Activated CD4-positive, alpha-beta T cell treated with anti-CD3 and anti-CD28 coated beads, Interleukin-2, amount 50 U/mL, for 4 hours (primary cell): ENCODE data around the gene CNGA1.

Experiments used
- DNase-seq, 2 experiments: peaks; one replicate each; pipeline ENCODE4 v3.0.0-alpha.2; 2020

CNGA1 gene

DNA sequence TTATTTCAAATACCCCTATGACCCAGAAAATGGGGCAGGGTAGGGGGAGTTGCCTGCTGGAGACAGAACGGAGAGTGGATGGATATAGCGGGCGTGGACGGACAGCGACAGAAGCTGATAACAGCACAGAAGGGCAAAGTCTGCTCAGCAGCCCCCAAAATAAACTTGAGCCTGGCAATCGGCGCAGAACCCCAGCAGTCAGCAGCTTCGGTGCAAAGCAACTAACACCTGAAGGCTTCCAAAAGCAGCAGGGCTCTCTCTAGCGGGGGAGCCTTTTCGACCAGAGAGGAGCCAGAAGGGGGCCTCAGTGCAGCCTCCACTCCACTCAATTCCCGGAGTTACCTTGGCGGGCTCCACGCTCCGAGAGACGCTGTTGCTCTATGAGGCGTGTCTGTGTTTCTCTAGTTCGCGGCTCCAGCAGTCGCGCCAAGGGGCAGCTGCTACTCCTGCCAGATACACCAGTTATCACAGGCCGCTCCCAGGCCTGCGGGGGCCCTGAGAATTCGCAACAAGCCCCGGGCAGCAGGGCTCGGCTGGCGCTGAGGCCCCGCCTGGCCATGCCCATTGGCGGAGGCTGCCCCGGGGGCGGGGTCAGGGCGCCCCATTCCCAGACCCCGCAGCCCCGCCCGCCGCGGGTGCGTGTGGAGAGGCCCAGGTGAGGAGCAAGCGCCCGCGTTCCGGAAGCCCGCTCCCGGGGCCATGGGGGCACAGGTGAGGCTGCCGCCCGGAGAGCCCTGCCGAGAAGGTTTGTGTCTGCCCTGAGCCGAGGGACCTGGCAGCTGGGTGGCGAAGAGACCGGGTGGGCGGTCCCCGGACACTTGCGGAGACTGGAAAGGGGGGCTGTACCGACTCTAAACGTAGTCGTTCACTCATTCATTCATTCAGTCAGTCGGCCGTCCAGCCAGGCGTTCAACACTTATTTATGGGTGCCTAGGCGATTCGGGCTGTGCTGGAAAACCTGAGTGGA lies at the start of gene CNGA1, which contains the start of gene NIPAL1:
Gene CNGA1 (minus strand): TSS at position 541 of the 967 bp plus-strand sequence. CDS start 63,992 bp downstream, outside the sequence.
Gene NIPAL1 (plus strand): TSS at position 632 of the 967 bp plus-strand sequence. CDS start 68 bp downstream, at position 700.
- DNase-seq, result peak; percentile 58 to 67

DNA sequence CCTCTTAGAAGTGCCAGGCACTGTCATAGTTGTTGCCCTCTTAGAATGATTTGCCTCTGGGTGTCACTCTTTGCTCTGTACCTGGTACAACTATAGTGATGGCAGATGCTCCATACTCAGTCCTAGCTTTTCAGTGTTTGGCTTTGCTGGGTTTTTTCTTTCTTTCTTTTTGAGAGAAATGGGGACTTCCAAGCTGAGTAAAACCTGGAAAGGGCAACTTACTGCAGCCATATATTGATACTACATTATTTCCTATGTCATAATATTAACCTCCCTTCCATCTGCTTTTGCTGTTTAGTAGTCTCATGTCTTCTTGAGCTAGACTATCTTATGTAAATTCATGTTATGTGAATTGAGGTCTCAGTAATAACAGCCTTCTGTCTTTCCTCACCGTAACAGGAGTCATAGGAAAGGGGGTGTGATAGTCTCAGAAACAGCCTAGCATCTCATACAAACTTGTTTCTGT lies 49.1 kb upstream of the CNGA1 start:
- DNase-seq, result no peak

DNA sequence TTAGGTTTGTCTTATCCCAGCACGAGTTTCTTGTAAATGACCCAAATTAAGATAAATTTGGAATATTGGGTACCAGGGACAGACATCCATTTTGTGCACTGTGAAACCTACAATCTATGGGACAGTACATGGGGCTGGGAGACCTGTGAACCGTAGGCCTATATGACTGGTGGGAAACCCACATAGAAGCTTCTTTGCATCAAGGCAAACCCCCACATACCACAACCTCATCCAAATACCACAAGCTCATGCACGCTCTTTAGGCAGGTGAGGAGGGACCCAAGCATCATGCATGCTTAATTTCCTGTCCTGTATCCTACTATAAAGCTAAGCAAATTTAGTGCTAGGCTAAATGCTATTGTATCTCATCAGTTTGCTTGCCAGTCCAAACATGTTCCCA lies 47.9 kb upstream of the CNGA1 start:
- no peak for DNase-seq

DNA sequence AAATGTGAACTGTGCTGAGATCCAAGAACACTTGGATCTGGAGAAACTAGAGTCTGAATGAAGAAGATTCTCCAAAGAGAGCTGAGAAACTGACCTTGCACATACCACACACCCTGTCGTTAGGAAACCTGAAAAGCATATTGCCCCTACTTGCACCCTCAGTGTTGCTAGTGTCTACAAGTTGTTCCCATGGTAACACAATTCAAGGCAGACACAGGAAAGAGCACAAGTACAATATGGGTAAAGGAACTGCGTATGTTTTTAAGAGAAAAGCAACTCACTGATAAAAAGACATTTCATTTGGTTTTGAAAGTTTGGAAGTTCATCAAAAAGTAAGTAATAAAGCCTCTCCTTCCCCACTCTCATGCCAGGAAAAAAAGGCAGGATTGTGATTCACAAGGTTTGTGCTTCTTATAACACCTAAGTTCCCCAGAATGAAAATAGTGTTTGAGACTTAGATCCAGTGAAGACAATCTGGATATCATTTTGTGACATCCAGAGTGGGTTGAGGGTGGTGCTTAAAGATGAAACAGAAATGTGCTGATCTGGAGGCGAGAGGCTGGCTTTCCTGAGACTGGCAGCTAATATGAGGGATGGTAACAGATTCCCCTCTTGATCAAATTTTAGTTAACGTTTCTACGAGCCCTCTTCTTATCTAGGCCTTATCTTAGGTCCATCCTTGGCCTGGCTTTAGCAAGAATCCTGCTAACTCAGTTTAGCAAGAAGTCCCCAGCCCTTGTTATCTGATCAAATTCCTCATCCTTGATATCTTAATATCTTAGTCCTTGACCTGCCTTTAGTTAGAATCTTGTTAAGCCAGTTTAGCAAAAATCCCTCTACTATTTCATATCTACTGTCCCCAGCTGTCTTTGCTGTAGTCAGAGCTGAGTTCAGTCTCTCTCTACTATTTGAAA lies 42.4 kb upstream of the CNGA1 start:
- DNase-seq, result no peak

- no peak for DNase-seq
These were observed 34.6 kb upstream of the CNGA1 start for GRCh38 chr4:48051078-48051477.

DNA sequence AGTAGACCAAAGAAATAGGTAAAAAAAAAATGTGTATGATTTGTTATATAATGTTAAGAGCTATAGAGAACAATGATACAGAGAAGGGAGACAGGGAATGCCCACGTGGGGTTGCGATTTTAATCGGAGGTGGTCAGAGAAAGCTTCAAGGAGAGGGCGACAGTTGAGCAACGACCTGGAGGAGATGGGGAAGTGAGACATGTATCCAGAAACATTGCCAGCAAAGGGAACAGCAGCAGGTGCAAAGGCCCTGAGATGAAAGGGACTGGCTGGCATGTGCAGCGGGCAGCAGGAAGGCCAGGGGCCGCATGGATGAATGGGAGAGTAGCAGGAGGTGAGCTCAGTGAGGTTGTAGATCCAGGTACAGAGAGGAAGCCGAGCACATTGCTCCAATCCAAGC lies 33.0 kb upstream of the CNGA1 start:
- DNase-seq, result no peak

- no peak for DNase-seq
These were observed 31.4 kb upstream of the CNGA1 start for GRCh38 chr4:48047896-48048295.

- peak; percentile 59 to 62 for DNase-seq
These were observed 31.0 kb upstream of the CNGA1 start for GRCh38 chr4:48047421-48047844.

- no peak for DNase-seq
These were observed 29.6 kb upstream of the CNGA1 start for GRCh38 chr4:48046059-48046458.

DNA sequence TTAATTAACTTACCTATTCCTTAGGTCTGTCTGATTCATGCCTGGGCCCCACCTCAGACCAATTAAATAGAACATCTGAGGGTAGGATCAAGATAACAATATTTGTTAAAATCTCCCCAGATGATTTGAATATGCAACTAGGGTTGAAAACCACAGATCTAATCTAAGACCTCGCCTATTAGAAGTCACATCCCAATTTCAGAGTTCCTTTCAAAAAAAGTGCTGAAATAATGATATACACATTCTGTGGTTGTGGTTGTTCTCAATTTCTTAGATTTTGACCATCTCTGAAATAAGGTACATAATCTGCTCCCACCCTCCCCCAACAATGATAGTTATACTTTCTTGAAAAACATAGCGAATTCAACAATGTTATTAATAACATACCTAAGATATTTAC lies 27.8 kb upstream of the CNGA1 start:
- no peak for DNase-seq

GRCh38 chr4:48043504-48043903 lies 27.0 kb upstream of the CNGA1 start:
- DNase-seq, result no peak

DNA sequence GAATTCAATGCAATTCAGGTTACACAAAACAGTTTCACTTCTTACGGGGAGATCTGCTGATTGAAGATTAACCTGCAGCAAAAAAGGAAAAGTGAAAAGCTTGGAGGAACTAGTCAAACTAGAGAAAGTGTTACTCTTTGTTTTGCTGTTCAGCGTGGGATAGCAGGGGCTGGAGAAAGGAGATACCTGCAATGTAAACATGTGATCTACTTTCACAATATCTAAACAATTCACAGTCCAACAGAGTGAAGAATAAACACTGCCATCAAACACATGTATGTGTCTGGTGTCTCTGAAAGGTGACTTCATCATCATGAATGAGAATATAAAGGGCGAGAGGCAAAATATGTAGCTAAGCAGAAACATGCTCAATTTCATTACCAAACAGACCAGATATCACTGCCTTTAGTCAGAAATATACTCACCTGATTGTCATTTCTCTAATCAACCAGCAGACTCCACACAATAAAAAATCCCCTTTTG lies 26.5 kb upstream of the CNGA1 start:
- no peak for DNase-seq

DNA sequence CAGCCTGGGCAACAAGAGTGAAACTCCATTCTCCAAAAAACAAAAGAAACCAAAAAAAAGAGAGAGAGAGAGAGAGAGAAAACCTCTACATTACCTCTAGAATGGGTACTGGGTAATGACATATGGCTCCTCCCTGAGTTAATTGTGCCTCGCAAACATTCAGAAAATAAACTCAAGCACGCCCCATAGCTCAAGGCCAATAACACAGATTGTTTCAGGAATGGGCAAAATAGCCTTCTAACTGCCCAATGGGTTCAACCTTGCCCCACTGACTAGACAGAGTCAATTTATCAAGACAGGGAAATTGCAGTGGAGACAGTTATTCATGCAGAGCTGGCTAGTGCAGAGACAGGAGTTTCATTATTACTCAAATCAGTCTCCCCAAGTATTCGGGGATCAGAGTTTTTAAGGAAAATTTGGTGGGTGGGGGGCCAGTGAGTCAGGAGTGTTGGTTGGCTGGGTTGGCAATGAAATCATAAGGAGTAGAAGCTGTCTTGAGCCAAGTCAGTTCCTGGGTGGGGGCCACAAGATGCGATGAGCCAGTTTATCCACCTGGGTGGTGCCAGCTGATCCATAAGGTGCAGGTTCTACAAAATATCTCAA lies 25.2 kb upstream of the CNGA1 start:
- DNase-seq, result peak in 1 of 2 experiments; percentile 16

DNA sequence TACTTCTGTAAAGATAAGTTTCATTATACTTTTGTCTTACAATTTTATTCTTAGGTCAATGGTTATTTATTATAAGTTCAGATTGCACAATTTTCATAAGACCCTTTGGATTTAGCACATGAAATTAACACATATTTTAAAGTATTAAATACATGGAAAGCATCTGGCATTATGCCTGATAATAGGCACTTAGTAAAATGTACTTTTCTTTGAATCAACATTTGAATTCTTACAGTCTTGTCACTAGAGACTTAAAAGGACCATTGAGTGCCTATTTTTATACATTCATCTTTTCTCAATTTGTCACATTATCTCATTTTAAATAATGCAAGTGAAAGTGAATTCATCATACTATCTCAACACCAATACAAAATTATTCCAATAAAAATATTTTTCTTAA lies 23.1 kb upstream of the CNGA1 start:
- no peak for DNase-seq

DNA sequence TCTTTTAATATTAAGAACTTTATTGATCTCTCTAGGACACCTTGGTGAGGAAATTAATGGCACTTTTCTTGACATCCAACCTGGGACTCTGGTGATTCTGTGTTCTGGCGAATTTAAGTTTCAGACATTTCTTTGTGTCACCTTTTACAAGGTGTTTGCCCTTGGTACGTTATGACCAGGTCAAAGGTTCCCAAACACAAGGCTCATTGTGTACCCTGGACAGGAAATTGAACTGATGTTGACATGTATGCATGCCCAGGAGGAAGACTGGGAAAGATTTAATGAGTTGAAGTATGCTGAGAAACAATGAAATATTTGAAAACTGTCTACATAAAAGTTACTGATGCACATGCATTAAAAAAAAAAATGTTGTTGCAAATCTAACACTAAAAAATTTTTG lies 22.2 kb upstream of the CNGA1 start:
- DNase-seq, result no peak

DNA sequence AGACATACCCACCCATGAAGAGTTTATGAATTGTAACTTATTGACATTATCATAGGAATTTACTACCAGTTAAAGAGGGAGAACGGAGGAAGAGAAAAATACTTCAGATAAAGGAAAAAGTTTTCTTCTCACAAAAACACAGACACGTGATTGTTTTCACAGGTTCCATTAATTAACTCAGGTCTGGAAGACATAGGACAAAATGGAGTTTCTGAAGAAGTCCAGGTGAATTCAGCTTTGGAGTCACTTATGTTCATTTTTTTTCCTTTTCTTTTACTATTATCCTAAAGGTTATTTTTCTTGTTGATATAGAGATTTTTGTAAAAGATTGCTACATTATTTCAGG lies 20.6 kb upstream of the CNGA1 start:
- DNase-seq, result no peak

DNA sequence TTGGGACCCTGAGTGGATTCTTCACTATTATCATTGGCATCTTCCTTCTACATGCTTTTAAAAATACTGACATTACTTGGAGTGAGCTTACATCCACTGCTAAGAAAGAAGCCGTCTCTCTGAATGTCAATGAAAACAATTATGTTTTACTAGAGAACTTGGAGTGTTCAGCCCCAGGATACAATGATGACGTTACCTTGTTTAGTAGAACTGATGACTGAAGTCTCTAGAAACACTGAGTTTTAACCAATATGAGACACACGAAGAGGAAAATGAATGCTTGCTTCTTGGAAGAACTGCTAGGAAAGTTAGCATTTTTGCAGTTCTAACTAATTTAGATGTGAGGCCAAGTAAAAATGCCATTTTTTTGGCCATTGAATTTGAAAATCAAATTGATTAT lies 19.5 kb upstream of the CNGA1 start:
- no peak for DNase-seq

GRCh38 chr4:48033825-48034413 lies 17.4 kb upstream of the CNGA1 start:
- DNase-seq, result peak; percentile 60 to 66

GRCh38 chr4:48033412-48033811 lies 16.9 kb upstream of the CNGA1 start:
- no peak for DNase-seq

GRCh38 chr4:48032721-48033120 lies 16.2 kb upstream of the CNGA1 start:
- no peak for DNase-seq

DNA sequence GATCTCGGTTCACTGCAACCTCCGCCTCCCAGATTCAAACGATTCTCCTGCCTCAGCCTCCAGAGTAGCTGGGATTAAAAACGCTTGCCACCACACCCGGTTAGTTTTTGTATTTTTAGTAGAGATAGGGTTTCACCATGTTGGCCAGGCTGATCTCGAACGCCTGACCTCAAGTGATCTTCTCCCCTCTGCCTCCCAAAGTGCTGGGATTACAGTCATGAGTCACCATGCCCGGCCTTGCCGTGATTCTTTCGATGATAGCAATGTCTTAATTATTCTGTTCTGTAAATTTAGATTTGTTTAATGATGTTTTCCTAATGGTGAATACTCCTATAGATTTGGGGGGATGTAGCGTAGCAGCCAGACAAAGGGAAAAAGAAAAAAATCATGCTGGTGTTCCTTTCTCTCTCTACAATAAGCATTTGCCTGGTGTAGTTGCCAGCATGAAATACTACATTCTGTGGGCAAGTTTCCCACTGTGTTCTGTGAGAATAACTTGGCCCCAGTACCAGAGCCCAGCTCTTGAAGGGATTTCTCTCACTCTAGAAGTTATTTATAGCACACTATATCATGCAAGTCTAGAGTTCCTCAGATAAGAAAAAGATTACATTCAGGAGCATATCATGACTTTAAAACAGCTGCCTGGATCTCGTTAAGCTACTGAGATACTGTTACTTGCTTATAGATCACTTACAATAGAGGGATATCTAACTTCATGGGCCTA lies 15.5 kb upstream of the CNGA1 start:
- DNase-seq, result no peak

GRCh38 chr4:48030470-48030869 lies 14.0 kb upstream of the CNGA1 start:
- DNase-seq, result no peak
